SK-N-SH (cell line): ENCODE results near the gene MED31. TPM values are rescaled to one million over a fixed set of nuclear protein-coding genes. Genes with fewer than 3 reads are reported as not detected.
A peak's percentile ranks its signal among the peaks of the same experiment; 100 is the strongest.

Experiments used
- CTCF ChIA-PET: fragments of 300-600, 350-600 bp; formaldehyde crosslinking; extraction: SDS; loops from one replicate; lab custom pipeline; 2021; lab: Yijun Ruan, JAX
- POLR2A ChIA-PET: fragments of 350-600 bp; sonication (Branson Sonifier 250); formaldehyde crosslinking; extraction: SDS; loops from one replicate; lab custom pipeline; 2020; ENCODE audit warnings: antibody characterized with exemption, inconsistent platforms; lab: Yijun Ruan, JAX
- DNase-seq: peaks from one replicate; pipeline ENCODE4 v3.0.0; 2012
- H2AFZ ChIP-seq: fragments of 200-600 bp; sonication (generic); 2 replicates; pipeline ENCODE4 v1.8.1; 2016; ENCODE audit warnings: antibody characterized with exemption, mild to moderate bottlenecking, low read depth
- H3F3A ChIP-seq: fragments of 200-600 bp; sonication (generic); replicated peaks from 2 replicates; pipeline ENCODE3; 2016; ENCODE audit warnings: antibody characterized with exemption, mild to moderate bottlenecking; ENCODE audit not compliant: insufficient read depth
- H3K27ac ChIP-seq, 2 experiments: fragments of 200-500 bp in 1 of 2; fragments of 200-600 bp in 1 of 2; sonication (Bioruptor generic) in 1 of 2; sonication (generic), shearing (Covaris generic) in 1 of 2; 2 replicates each; pipeline versions ENCODE4 v1.5.1 to v1.6.1; 2014 to 2016; ENCODE audit warnings: low read depth in 2 of 2, inconsistent platforms in 1 of 2, low read length in 1 of 2, mild to moderate bottlenecking in 1 of 2, mixed read lengths in 1 of 2
- H3K27me3 ChIP-seq: fragments of 200-600 bp; sonication (generic), shearing (Covaris generic); 2 replicates; pipeline ENCODE4 v1.6.1; 2016; ENCODE audit warnings: mixed run types; ENCODE audit not compliant: insufficient read depth
- H3K36me3 ChIP-seq, 2 experiments: fragments of 200-500 bp in 1 of 2; fragments of 200-600 bp in 1 of 2; sonication (Bioruptor generic) in 1 of 2; sonication (generic) in 1 of 2; replicated peaks in 1 of 2; 2 replicates each; pipeline versions ENCODE3 to v1.5.1; 2014 to 2016; ENCODE audit warnings: low read length in 1 of 2, mild to moderate bottlenecking in 1 of 2; ENCODE audit not compliant: insufficient read depth in 2 of 2, control insufficient read depth in 1 of 2
- H3K4me1 ChIP-seq, 2 experiments: fragments of 200-500 bp in 1 of 2; fragments of 200-600 bp in 1 of 2; sonication (Bioruptor generic) in 1 of 2; sonication (generic), shearing (Covaris generic) in 1 of 2; 2 replicates each; pipeline versions ENCODE4 v1.5.1 to v1.6.1; 2014 to 2016; ENCODE audit warnings: low read depth in 1 of 2, low read length in 1 of 2, mixed run types in 1 of 2; ENCODE audit not compliant: insufficient read depth in 2 of 2, control insufficient read depth in 1 of 2
- H3K4me2 ChIP-seq: fragments of 200-600 bp; sonication (generic), shearing (Covaris generic); 2 replicates; pipeline ENCODE4 v1.6.1; 2017; ENCODE audit warnings: mixed run types
- H3K4me3 ChIP-seq, 2 experiments: fragments of 200-500 bp in 1 of 2; fragments of 200-600 bp in 1 of 2; sonication (Bioruptor generic) in 1 of 2; sonication (generic), shearing (Covaris generic) in 1 of 2; 2 replicates each; pipeline versions ENCODE4 v1.5.1 to v1.8.1; 2014 to 2016; ENCODE audit warnings: low read depth in 2 of 2, inconsistent platforms in 1 of 2, low read length in 1 of 2, mild to moderate bottlenecking in 1 of 2, mixed read lengths in 1 of 2, moderate library complexity in 1 of 2
- H3K79me2 ChIP-seq: fragments of 200-600 bp; sonication (generic); 2 replicates; pipeline ENCODE4 v1.8.1; 2017; ENCODE audit warnings: mild to moderate bottlenecking; ENCODE audit not compliant: insufficient read depth
- H3K9ac ChIP-seq: fragments of 200-600 bp; sonication (generic); 2 replicates; pipeline ENCODE4 v1.6.1; 2017; ENCODE audit warnings: mixed run types
- H3K9me2 ChIP-seq: fragments of 200-600 bp; sonication (generic); 2 replicates; pipeline ENCODE4 v1.6.1; 2017; ENCODE audit warnings: mixed run types
- H3K9me3 ChIP-seq: fragments of 200-600 bp; sonication (generic); 2 replicates; pipeline ENCODE4 v1.6.1; 2017; ENCODE audit warnings: mixed run types, mild to moderate bottlenecking, moderate library complexity
- H4K20me1 ChIP-seq: fragments of 200-600 bp; sonication (generic); 2 replicates; pipeline ENCODE4 v1.6.1; 2017; ENCODE audit warnings: mild to moderate bottlenecking, mixed run types; ENCODE audit not compliant: insufficient read depth
- CHD2 ChIP-seq: fragments of 150-350 bp; IDR thresholded peaks from 2 replicates; pipeline ENCODE4 v1.6.1; 2018; ENCODE audit warnings: low read length; ENCODE audit not compliant: partially characterized antibody
- EP300 ChIP-seq, 2 experiments: IDR thresholded peaks; 2 replicates each; pipeline versions ENCODE4 v1.4.0 to v1.6.1; 2012; ENCODE audit warnings: borderline replicate concordance in 1 of 2, low read depth in 1 of 2, low read length in 1 of 2
- GATA2 ChIP-seq: sonication (generic); formaldehyde crosslinking; IDR thresholded peaks from 2 replicates; pipeline ENCODE4 v1.5.0; 2020; ENCODE audit warnings: mild to moderate bottlenecking, missing genetic modification reagents
- JUND ChIP-seq: IDR thresholded peaks from 2 replicates; pipeline ENCODE4 v1.4.0; 2012
- MAX ChIP-seq: IDR thresholded peaks from 2 replicates; pipeline ENCODE4 v1.4.0; 2012; ENCODE audit warnings: low read depth
- MXI1 ChIP-seq: IDR thresholded peaks from 2 replicates; pipeline ENCODE4 v1.6.1; 2012; ENCODE audit warnings: mild to moderate bottlenecking, low read depth, low read length, improper control_type of control experiment
- NFIC ChIP-seq: IDR thresholded peaks from 2 replicates; pipeline ENCODE4 v1.4.0; 2012; ENCODE audit warnings: borderline replicate concordance
- PBX3 ChIP-seq: IDR thresholded peaks from 2 replicates; pipeline ENCODE4; 2012
- POLR2AphosphoS5 ChIP-seq: IDR thresholded peaks from 2 replicates; pipeline ENCODE4 v1.6.1; 2012; ENCODE audit warnings: low read depth, low read length
- RAD21 ChIP-seq: IDR thresholded peaks from 2 replicates; pipeline ENCODE4 v1.6.1; 2012; ENCODE audit warnings: mild to moderate bottlenecking, low read length
- REST ChIP-seq: IDR thresholded peaks from 2 replicates; pipeline ENCODE4 v1.6.1; 2012; ENCODE audit warnings: mild to moderate bottlenecking, low read depth, low read length, moderate library complexity
- SMC3 ChIP-seq: IDR thresholded peaks from 2 replicates; pipeline ENCODE4 v1.6.1; 2012; ENCODE audit warnings: low read depth, low read length, improper control_type of control experiment
- TCF12 ChIP-seq: IDR thresholded peaks from 2 replicates; pipeline ENCODE4 v1.4.0; 2012
- TEAD4 ChIP-seq: IDR thresholded peaks from 2 replicates; pipeline ENCODE4 v1.4.0; 2012; ENCODE audit warnings: mild to moderate bottlenecking, borderline replicate concordance; ENCODE audit not compliant: insufficient read depth
- ZBTB33 ChIP-seq: IDR thresholded peaks from 2 replicates; pipeline ENCODE4 v1.4.0; 2012; ENCODE audit warnings: low read depth, borderline replicate concordance
- WGBS: methylation state at CpG from one replicate; pipeline ENCODE4 v1.1.6; 2017; ENCODE audit warnings: low lambda C conversion rate; 5-methylcytosine and 5-hydroxymethylcytosine counted together
- polyA plus RNA-seq, 3 experiments: library from polyadenylated mRNA; depleted of rRNA; stranded (reverse); fragments of >200 nt; gene quantifications; 2 replicates each; pipeline ENCODE4 v1.2.3, GENCODE V29; 2012

Gene MED31
- polyA plus RNA-seq, 1 of the 3 experiments (the other 2 are of a cell fraction) = 15.1 TPM

GRCh38 chr17:6642592-6642991 is 8.8 kb downstream of the MED31 start (continued):
- TF ChIP-seq MAX = no peak
- no peak for TF ChIP-seq CHD2

- no peak for TF ChIP-seq CHD2
- TF ChIP-seq NFIC = no peak
- TF ChIP-seq MXI1 = peak; percentile 17; the same call in 1 of the 2 replicates
- no peak for DNase-seq
- no peaks in the 10 kb centered on the region for H3K9me2 ChIP-seq
- WGBS = 4% methylated on average over 16 of the region's 20 CpGs
- H3K79me2 ChIP-seq = peaks cover 68% of the 10 kb centered on the region
- H3K27ac ChIP-seq = peak overlapping the region; percentile 90 to 100
- H2AFZ ChIP-seq = peak overlapping the region; percentile 94
- no peaks in the 10 kb centered on the region for H3K9me3 ChIP-seq
- peak overlapping the region; percentile 87 for H3K4me2 ChIP-seq
- H3K27me3 ChIP-seq = no peaks in the 10 kb centered on the region
- peaks cover 9 to 14% of the 10 kb centered on the region in 2 experiments; a peak in 2 of 4 replicates for H3K4me1 ChIP-seq
- H3K4me3 ChIP-seq = peak overlapping the region; percentile 89 to 93
- H3K36me3 ChIP-seq = peaks cover 38 to 41% of the 10 kb centered on the region in 2 experiments
- ChIA-PET CTCF (interaction anchor here (1.1 to 2.0 kb wide), 3 partner anchors 9 to 25 kb away, joined by 4 read pairs; partner anchors contain the start of genes C17orf100 and MED31), POLR2A (interaction anchor here (0.6 kb wide), 1 partner anchor 146 kb away, joined by 3 read pairs; no protein-coding TSS in a partner anchor)
- H3K9ac ChIP-seq = peak overlapping the region; percentile 87
- H3F3A ChIP-seq = peaks cover 26% of the 10 kb centered on the region
- H4K20me1 ChIP-seq = peaks cover 3% of the 10 kb centered on the region; the same call in 1 of the 2 replicates
Observed at GRCh38 chr17:6641247-6641863, 10.1 kb downstream of the MED31 start.

GRCh38 chr17:6640536-6641246 is 10.7 kb downstream of the MED31 start, which contains the start of the genes KIAA0753 and TXNDC17:
Gene KIAA0753 (minus strand): TSS chr17:6640711. CDS start chr17:6635103, 5,608 bp downstream.
Gene TXNDC17 (plus strand): TSS chr17:6641060. CDS start chr17:6641083, 23 bp downstream.
- Histone ChIP-seq H3K27me3 (no peaks in the 10 kb centered on the region), H3K36me3 (peaks cover 32 to 37% of the 10 kb centered on the region in 2 experiments), H3F3A (peaks cover 26% of the 10 kb centered on the region), H3K4me2 (peak within 1 kb of the TSS; percentile 87), H3K27ac (peak within 1 kb of the TSS; percentile 90 to 100), H3K9me2 (no peaks in the 10 kb centered on the region), H3K9ac (peak within 1 kb of the TSS; percentile 87), H2AFZ (peak within 1 kb of the TSS; percentile 94), H3K4me1 (peaks cover 9 to 14% of the 10 kb centered on the region in 2 experiments; a peak in 2 of 4 replicates), H3K4me3 (peak within 1 kb of the TSS; percentile 89 to 93), H3K79me2 (peaks cover 62% of the 10 kb centered on the region), H3K9me3 (no peaks in the 10 kb centered on the region), H4K20me1 (peaks cover 3% of the 10 kb centered on the region; the same call in 1 of the 2 replicates)
- POLR2A ChIA-PET = no interaction called here
- 1% methylated on average over 27 of the region's 52 CpGs for WGBS
- DNase-seq = peak; percentile 91
- CTCF ChIA-PET = interaction anchor here (0.6 to 2.0 kb wide), 4 partner anchors 9 to 170 kb away, joined by 3 to 4 read pairs (median 4); partner anchors contain the start of genes C17orf100 and MED31
- TF ChIP-seq EP300 (IDR thresholded peaks at IDR 0.05; ENCODE audit: borderline replicate concordance in 1 of 2, low read depth in 1 of 2, low read length in 1 of 2) (no peak), NFIC (no peak), TEAD4 (no peak), REST (peak; percentile 36; the same call in 1 of the 2 replicates), SMC3 (no peak), MAX (peak; percentile 73), POLR2AphosphoS5 (peak; percentile 95), GATA2 (CRISPR knock-in tag) (no peak), JUND (no peak), RAD21 (no peak), ZBTB33 (0 out of 2 replicates have a peak, but pooled peaks have one; percentile 14), PBX3 (no peak), TCF12 (no peak; the same call in 1 of the 2 replicates)
